Measurements from ENCODE around the gene RPN2. TPM values are rescaled to one million over a fixed set of nuclear protein-coding genes. Genes with fewer than 3 reads are reported as not detected.

The RPN2 gene
- total and polyA plus RNA-seq, 4 donors = 153 to 241 (median 177) TPM

DNA sequence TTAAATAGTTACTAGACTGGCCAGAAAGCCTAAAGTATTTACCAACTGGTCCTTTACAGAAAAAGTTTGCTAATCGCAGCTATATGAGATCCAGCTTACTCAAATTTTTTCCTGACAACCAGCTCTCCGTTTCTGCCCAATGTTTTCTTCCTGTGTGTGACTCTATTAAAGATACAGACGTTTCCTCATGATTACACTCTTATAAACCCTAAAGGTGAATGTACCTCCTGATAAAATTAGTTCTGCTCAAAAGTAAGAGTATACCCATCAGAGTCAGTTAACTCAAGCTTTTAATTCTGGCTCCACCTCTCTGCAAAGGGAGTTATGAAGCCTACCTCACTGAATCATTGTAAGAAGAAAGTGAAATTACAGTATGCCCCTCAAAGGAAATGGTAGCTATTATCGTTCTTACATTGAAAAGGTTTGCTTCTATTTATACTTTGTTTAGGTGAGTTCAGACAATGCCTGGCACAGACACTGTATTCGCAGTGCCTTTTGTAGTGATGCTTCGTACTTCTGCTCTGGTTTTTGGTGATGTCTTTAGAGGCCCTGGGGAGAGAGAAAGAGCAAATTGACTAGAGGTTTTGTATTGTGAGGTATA, 10.4 kb downstream of the RPN2 start:
- DNase-seq (ENCODE audit: low spot score) = no peak
- TF ChIP-seq RXRA (IDR thresholded peaks at IDR 0.05) (no peak), JUND (IDR thresholded peaks at IDR 0.05) (no peak), FOXA2 (IDR thresholded peaks at IDR 0.05) (no peak)
- H3K9me3 ChIP-seq (ENCODE audit: control insufficient read depth in 4 of 4, low read length in 3 of 4) = no peaks in the 10 kb centered on the region
- H3K4me3 ChIP-seq (ENCODE audit: low read depth in 1 of 3, low read length in 3 of 3) = no peak overlapping the region
- no peaks in the 10 kb centered on the region for H3K27me3 ChIP-seq (ENCODE audit: control insufficient read depth in 4 of 4, insufficient read depth in 4 of 4, low read length in 3 of 4)
- H3K9ac ChIP-seq (ENCODE audit: low read depth in 1 of 2, low read length in 2 of 2) = no peak overlapping the region
- H3K4me1 ChIP-seq (ENCODE audit: control insufficient read depth in 4 of 4, insufficient read depth in 4 of 4, low read length in 3 of 4) = peaks cover 2 to 12% (median 6%) of the 10 kb centered on the region in 4 donors
- H3K27ac ChIP-seq (ENCODE audit: low read depth in 1 of 2, low read length in 2 of 2) = no peak overlapping the region
- WGBS = 59% methylated on average over 6 of the region's 6 CpGs
- H3K36me3 ChIP-seq (ENCODE audit: control insufficient read depth in 4 of 4, insufficient read depth in 3 of 4, low read depth in 1 of 4, low read length in 3 of 4) = peaks cover 11 to 27% (median 17%) of the 10 kb centered on the region in 4 donors

DNA sequence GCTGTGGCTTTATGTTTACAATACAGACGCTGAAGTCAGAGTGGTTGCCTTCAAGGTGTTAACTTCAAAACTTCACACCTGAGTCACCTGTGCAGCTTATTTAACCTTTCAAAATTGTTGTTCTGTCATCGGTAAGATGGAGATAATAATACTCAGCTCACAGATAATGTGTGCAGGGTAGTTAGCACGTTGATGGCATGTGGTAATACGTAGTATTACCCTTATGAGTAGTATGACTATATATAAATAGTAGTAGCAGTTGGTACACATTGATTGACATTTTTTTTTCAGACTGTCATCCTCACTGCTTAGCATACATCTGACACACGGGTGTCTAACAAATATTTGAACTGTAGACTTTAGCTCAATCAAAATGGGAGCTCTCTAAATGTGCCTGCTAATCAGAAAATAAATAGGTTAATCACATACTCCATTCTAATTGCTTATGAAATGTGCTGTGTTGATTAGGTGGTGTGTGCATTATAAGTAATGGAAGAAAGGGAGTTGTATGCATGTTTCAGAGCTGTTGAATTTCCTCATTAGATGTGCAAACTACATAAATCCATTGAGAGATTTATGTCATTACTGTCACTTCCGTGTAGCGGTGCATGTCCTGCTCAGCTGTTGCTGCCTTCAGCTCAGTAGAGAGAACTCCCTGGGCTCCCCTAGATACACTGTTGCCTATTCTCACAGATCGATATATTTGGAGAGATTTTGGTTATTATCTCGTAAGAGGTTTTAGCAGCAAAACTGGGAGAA, 11.4 kb downstream of the RPN2 start:
- no peak overlapping the region for H3K4me3 ChIP-seq (ENCODE audit: low read depth in 1 of 3, low read length in 3 of 3)
- no peaks in the 10 kb centered on the region for H3K9me3 ChIP-seq (ENCODE audit: control insufficient read depth in 4 of 4, low read length in 3 of 4)
- no peak for DNase-seq (ENCODE audit: low spot score)
- 78% methylated on average over 9 of the region's 9 CpGs for WGBS
- peak overlapping the region in 1 of 2 donors; percentile 17 for H3K9ac ChIP-seq (ENCODE audit: low read depth in 1 of 2, low read length in 2 of 2)
- no peak for TF ChIP-seq YY1 (IDR thresholded peaks at IDR 0.05)
- TF ChIP-seq ZBTB33 (IDR thresholded peaks at IDR 0.05) = no peak
- TF ChIP-seq RAD21 (IDR thresholded peaks at IDR 0.05) = no peak
- TF ChIP-seq RXRA (IDR thresholded peaks at IDR 0.05) = no peak
- no peak for TF ChIP-seq FOXA2 (IDR thresholded peaks at IDR 0.05)
- TF ChIP-seq SP1 (IDR thresholded peaks at IDR 0.05) = no peak
- no peak for TF ChIP-seq HNF4A (conservative IDR thresholded peaks at IDR 0.05)
- no peak for TF ChIP-seq HNF4G (IDR thresholded peaks at IDR 0.05)
- no peak for TF ChIP-seq MAX (IDR thresholded peaks at IDR 0.05)
- no peak for TF ChIP-seq GABPA (IDR thresholded peaks at IDR 0.05 in 1 of 2, conservative IDR thresholded peaks at IDR 0.05 in 1 of 2)
- TF ChIP-seq FOXA1 (IDR thresholded peaks at IDR 0.05) = no peak
- no peak for TF ChIP-seq NR2F2 (IDR thresholded peaks at IDR 0.05)
- H3K27me3 ChIP-seq (ENCODE audit: control insufficient read depth in 4 of 4, insufficient read depth in 4 of 4, low read length in 3 of 4) = no peaks in the 10 kb centered on the region
- no peak overlapping the region for H3K27ac ChIP-seq (ENCODE audit: low read depth in 1 of 2, low read length in 2 of 2)
- peaks cover 7 to 20% (median 13%) of the 10 kb centered on the region in 4 donors for H3K36me3 ChIP-seq (ENCODE audit: control insufficient read depth in 4 of 4, insufficient read depth in 3 of 4, low read depth in 1 of 4, low read length in 3 of 4)
- peaks cover 2 to 12% (median 6%) of the 10 kb centered on the region in 4 donors for H3K4me1 ChIP-seq (ENCODE audit: control insufficient read depth in 4 of 4, insufficient read depth in 4 of 4, low read length in 3 of 4)

DNA sequence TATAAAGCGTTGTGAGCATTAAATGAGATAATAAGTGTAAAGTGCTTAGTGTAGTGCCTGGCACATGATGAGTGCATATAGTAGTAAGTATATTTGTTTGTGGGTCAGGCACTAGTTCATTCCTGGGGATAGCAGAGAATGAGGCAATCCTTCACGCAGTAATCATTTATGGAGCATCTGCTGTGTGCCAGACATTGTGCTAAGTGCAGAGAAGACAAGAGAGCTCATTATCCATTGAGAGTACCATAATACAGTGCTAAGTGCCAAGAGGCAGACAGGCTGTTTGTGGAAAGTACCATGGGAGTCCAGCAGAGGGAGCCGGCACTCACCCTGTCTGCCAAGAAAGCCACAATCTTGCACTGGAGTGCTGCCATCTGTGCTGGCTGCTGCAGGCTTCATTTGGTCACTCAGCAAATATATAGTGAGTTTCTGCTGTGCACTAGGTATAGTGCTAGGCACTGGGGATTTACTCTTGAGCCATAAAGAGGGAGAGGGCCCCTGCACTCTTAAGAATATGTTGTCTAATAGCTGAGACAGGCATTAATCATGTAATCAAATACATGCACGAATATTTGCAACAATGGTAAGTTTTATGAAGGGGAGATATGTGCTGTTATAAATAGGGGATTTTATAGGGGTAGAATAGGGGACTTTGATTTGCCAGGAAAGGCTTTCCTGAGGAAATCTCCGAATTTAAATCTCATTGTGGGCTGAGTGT, 13.2 kb downstream of the RPN2 start:
- peaks cover 0 to 7% (median 5%) of the 10 kb centered on the region in 4 donors for H3K36me3 ChIP-seq (ENCODE audit: control insufficient read depth in 4 of 4, insufficient read depth in 3 of 4, low read depth in 1 of 4, low read length in 3 of 4)
- peak; percentile 82 for DNase-seq (ENCODE audit: low spot score)
- no peaks in the 10 kb centered on the region for H3K9me3 ChIP-seq (ENCODE audit: control insufficient read depth in 4 of 4, low read length in 3 of 4)
- no peak overlapping the region for H3K4me3 ChIP-seq (ENCODE audit: low read depth in 1 of 3, low read length in 3 of 3)
- H3K4me1 ChIP-seq (ENCODE audit: control insufficient read depth in 4 of 4, insufficient read depth in 4 of 4, low read length in 3 of 4) = peaks cover 2 to 12% (median 6%) of the 10 kb centered on the region in 4 donors
- H3K27me3 ChIP-seq (ENCODE audit: control insufficient read depth in 4 of 4, insufficient read depth in 4 of 4, low read length in 3 of 4) = no peaks in the 10 kb centered on the region
- no peak overlapping the region for H3K9ac ChIP-seq (ENCODE audit: low read depth in 1 of 2, low read length in 2 of 2)
- WGBS = 46% methylated on average over 5 of the region's 5 CpGs
- H3K27ac ChIP-seq (ENCODE audit: low read depth in 1 of 2, low read length in 2 of 2) = no peak overlapping the region
- TF ChIP-seq JUND (IDR thresholded peaks at IDR 0.05) (peak in 1 of 2 donors; percentile 32), FOXA1 (IDR thresholded peaks at IDR 0.05) (no peak), CTCF (IDR thresholded peaks at IDR 0.05; ENCODE audit: low read depth, low read length, missing input control) (peak; percentile 88), TAF1 (conservative IDR thresholded peaks at IDR 0.05) (no peak), HNF4G (IDR thresholded peaks at IDR 0.05) (no peak), RAD21 (IDR thresholded peaks at IDR 0.05) (peak; percentile 75 to 83), NR2F2 (IDR thresholded peaks at IDR 0.05) (no peak), EGR1 (IDR thresholded peaks at IDR 0.05; ENCODE audit: low read depth in 2 of 2) (no peak), FOXA2 (IDR thresholded peaks at IDR 0.05) (peak; percentile 15), RXRA (IDR thresholded peaks at IDR 0.05) (peak; percentile 36 to 50), HNF4A (conservative IDR thresholded peaks at IDR 0.05) (peak; percentile 22 to 50), ZBTB33 (IDR thresholded peaks at IDR 0.05) (no peak), MAX (IDR thresholded peaks at IDR 0.05) (no peak), ATF3 (IDR thresholded peaks at IDR 0.05) (no peak)

All from liver (tissue), 9 donors.